GM12892 (cell line): Measurements from ENCODE around the gene PAH.

ENCODE experiments used
- POLR2A ChIP-seq: IDR thresholded peaks from 2 replicates; pipeline ENCODE4 v1.6.1; 2011; ENCODE audit warnings: low read depth, low read length, control low read depth
- POLR2AphosphoS5 ChIP-seq: IDR thresholded peaks from 2 replicates; pipeline ENCODE4 v1.6.1; 2011; ENCODE audit warnings: low read depth, low read length, control low read depth
- TAF1 ChIP-seq: IDR thresholded peaks from 2 replicates; pipeline ENCODE4 v1.6.1; 2011; ENCODE audit warnings: low read depth, mild to moderate bottlenecking, control low read depth, low read length, borderline replicate concordance

DNA sequence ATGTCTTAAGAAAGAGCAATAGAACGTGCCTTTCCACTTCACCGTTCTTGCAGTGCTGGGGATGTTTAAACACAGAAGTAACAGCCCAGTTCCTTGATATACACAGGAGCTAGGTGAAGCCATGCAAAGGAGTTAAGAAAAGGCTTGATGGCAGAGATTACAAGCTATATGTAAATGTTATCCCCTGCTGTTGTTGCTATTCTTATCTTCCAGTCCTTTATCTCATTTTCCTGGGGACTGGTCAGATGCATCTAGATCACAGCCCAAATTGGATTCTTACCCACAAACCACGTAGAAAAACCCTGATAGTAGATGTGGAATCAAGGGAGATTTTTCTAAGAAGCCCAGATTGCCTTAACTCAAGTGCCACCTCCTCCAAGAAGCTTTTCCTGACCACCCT lies 45.9 kb upstream of the PAH start:
- TF ChIP-seq POLR2AphosphoS5 (no peak), TAF1 (no peak), POLR2A (no peak)
